T-cell (primary cell): ENCODE data around the gene STING1. TPM values are rescaled to one million over a fixed set of nuclear protein-coding genes. Genes with fewer than 3 reads are reported as not detected.

Source experiments
- ATAC-seq, 4 experiments: fragments of 200-7000 bp in 3 of 4; fragments of 150-1000 bp in 1 of 4; cut with Tn5 transposase; replicated peaks in 1 of 4; 1 replicate in 3 of 4; 2 replicates in 1 of 4; pipeline ENCODE4 v1.10.0; 2021; ENCODE audit warnings: moderate library complexity in 3 of 4, mild to moderate bottlenecking in 2 of 4, moderate number of reproducible peaks in 1 of 4
- CTCF ChIA-PET, 2 donors: fragments of 300-600 bp; sonication (Branson Sonifier 250); formaldehyde crosslinking; loops; one replicate each; lab custom pipeline; 2022; ENCODE audit warnings: antibody characterized with exemption in 2 of 2; lab: Charles Lee
- POLR2A ChIA-PET, 2 donors: fragments of 300-600 bp; sonication (Branson Sonifier 250); formaldehyde crosslinking; loops; one replicate each; lab custom pipeline; 2022; ENCODE audit warnings: antibody characterized with exemption in 2 of 2; lab: Charles Lee
- DNase-seq, 35 experiments: peaks; one replicate each; pipeline versions ENCODE4 v3.0.0 to v3.0.0-alpha.2; 2013 to 2023
- H3K27ac ChIP-seq: one replicate; pipeline ENCODE4 v1.5.1; 2013; ENCODE audit warnings: low read length
- H3K27me3 ChIP-seq, 2 experiments: replicated peaks in 1 of 2; 1 replicate in 1 of 2; 2 replicates in 1 of 2; pipeline versions ENCODE4 v1.6.1 to v1.7.0; 2013; ENCODE audit warnings: low read length in 1 of 2, mixed read lengths in 1 of 2; ENCODE audit not compliant: control insufficient read depth in 2 of 2, insufficient read depth in 2 of 2; ENCODE audit errors: extremely low read depth in 1 of 2
- H3K36me3 ChIP-seq, 2 donors: 1 replicate in 1 of 2; 2 replicates in 1 of 2; pipeline versions ENCODE4 v1.6.1 to v1.7.0; 2013; ENCODE audit warnings: low read length in 1 of 2; ENCODE audit not compliant: control insufficient read depth in 2 of 2, insufficient read depth in 1 of 2; ENCODE audit errors: extremely low read depth in 1 of 2
- H3K4me1 ChIP-seq, 2 experiments: 1 replicate in 1 of 2; 2 replicates in 1 of 2; pipeline versions ENCODE4 v1.6.1 to v1.7.0; 2013; ENCODE audit warnings: low read length in 2 of 2, mixed read lengths in 1 of 2; ENCODE audit not compliant: insufficient read depth in 2 of 2, control insufficient read depth in 1 of 2; ENCODE audit errors: extremely low read depth in 1 of 2
- H3K4me3 ChIP-seq, 2 donors: 1 replicate in 1 of 2; 2 replicates in 1 of 2; pipeline versions ENCODE4 v1.5.1 to v1.7.0; 2013; ENCODE audit warnings: mild to moderate bottlenecking in 2 of 2, low read length in 1 of 2, moderate library complexity in 1 of 2; ENCODE audit not compliant: control insufficient read depth in 1 of 2; ENCODE audit errors: extremely low read depth in 1 of 2
- H3K9me3 ChIP-seq: 2 replicates; pipeline ENCODE4 v1.7.0; 2013
- H3K27ac Mint-ChIP-seq, 2 donors: one replicate each; pipeline ENCODE4 v1.8.0; 2020 to 2021; ENCODE audit warnings: mild to moderate bottlenecking in 2 of 2, mixed read lengths in 2 of 2
- H3K27me3 Mint-ChIP-seq, 2 donors: one replicate each; pipeline ENCODE4 v1.8.0; 2021 to 2022; ENCODE audit warnings: mixed read lengths in 2 of 2
- H3K36me3 Mint-ChIP-seq: one replicate; pipeline ENCODE4 v1.8.0; 2021; ENCODE audit warnings: mixed read lengths
- H3K4me1 Mint-ChIP-seq, 3 donors: one replicate each; pipeline ENCODE4 v1.8.0; 2020 to 2022; ENCODE audit warnings: mixed read lengths in 3 of 3, mild to moderate bottlenecking in 1 of 3
- H3K4me3 Mint-ChIP-seq, 3 donors: one replicate each; pipeline ENCODE4 v1.8.0; 2020 to 2022; ENCODE audit warnings: mild to moderate bottlenecking in 3 of 3, mixed read lengths in 3 of 3, moderate library complexity in 3 of 3
- H3K9me3 Mint-ChIP-seq, 3 donors: one replicate each; pipeline ENCODE4 v1.8.0; 2020 to 2022; ENCODE audit warnings: mixed read lengths in 3 of 3
- WGBS: methylation state at CpG from one replicate; pipeline ENCODE4 v1.1.5; 2013; ENCODE audit warnings: missing lambda C conversion rate; ENCODE audit not compliant: insufficient coverage; 5-methylcytosine and 5-hydroxymethylcytosine counted together
- total RNA-seq, 35 experiments: library from RNA in 6 of 35; stranded (reverse) in 6 of 35; fragments of 120-200 nt in 1 of 35; gene quantifications; one replicate each; pipeline versions ENCODE4 v1.2.1 to v1.2.4 and lab custom pipeline; 2013 to 2026

STING1 gene
- total RNA-seq, 5 donors from 2014 or later (not counting 1 experiment from before 2014, with no cell fraction given) = 102 to 181 (median 138) TPM

GRCh38 chr5:139451878-139452660, 30.5 kb downstream of the STING1 start:
- WGBS = 69% methylated on average over 2 of the region's 3 CpGs
- peaks cover 41 to 52% (median 45%) of the 10 kb centered on the region in 3 donors for H3K4me1 Mint-ChIP-seq

GRCh38 chr5:139451176-139451575, 31.4 kb downstream of the STING1 start:
- H3K27me3 Mint-ChIP-seq = no peaks in the 10 kb centered on the region
- H3K9me3 Mint-ChIP-seq = no peaks in the 10 kb centered on the region
- peaks cover 36 to 51% (median 46%) of the 10 kb centered on the region in 3 donors for H3K4me1 Mint-ChIP-seq
- Histone ChIP-seq H3K27ac (no peak overlapping the region), H3K27me3 (no peaks in the 10 kb centered on the region), H3K36me3 (no peaks in the 10 kb centered on the region), H3K9me3 (no peaks in the 10 kb centered on the region), H3K4me1 (peaks cover 21 to 42% of the 10 kb centered on the region in 2 experiments), H3K4me3 (no peak overlapping the region)
- 44% methylated on average over 2 of the region's 2 CpGs for WGBS
- no peak overlapping the region for H3K4me3 Mint-ChIP-seq
- ChIA-PET CTCF (interaction anchor here in 1 of 2 donors (1.2 kb wide), 1 partner anchor 21 kb away, joined by 6 read pairs; no protein-coding TSS in a partner anchor), POLR2A (interaction anchor here in 1 of 2 donors (0.6 kb wide), 1 partner anchor 34 kb away, joined by 8 read pairs; no protein-coding TSS in a partner anchor)
- DNase-seq (no peak), ATAC-seq (no peak)
- H3K27ac Mint-ChIP-seq = no peak overlapping the region
- no peaks in the 10 kb centered on the region for H3K36me3 Mint-ChIP-seq

More at GRCh38 chr5:139451878-139452660, 30.5 kb downstream of the STING1 start:
- Histone ChIP-seq H3K27ac (peak overlapping the region; percentile 20), H3K4me1 (peaks cover 21 to 46% of the 10 kb centered on the region in 2 experiments), H3K9me3 (no peaks in the 10 kb centered on the region), H3K4me3 (no peak overlapping the region), H3K36me3 (no peaks in the 10 kb centered on the region), H3K27me3 (no peaks in the 10 kb centered on the region)
- CTCF ChIA-PET = no interaction called here
- Mint-ChIP-seq H3K36me3 (no peaks in the 10 kb centered on the region), H3K9me3 (no peaks in the 10 kb centered on the region), H3K27me3 (no peaks in the 10 kb centered on the region), H3K4me3 (no peak overlapping the region), H3K27ac (no peak overlapping the region)
- POLR2A ChIA-PET = no interaction called here
- DNase-seq (no peak), ATAC-seq (no peak)

GRCh38 chr5:139446956-139447779, 35.4 kb downstream of the STING1 start:
- H3K36me3 Mint-ChIP-seq = no peaks in the 10 kb centered on the region
- H3K27ac Mint-ChIP-seq = no peak overlapping the region
- no peak for ATAC-seq
- H3K27me3 Mint-ChIP-seq = no peaks in the 10 kb centered on the region
- ChIA-PET POLR2A (interaction anchor here in 1 of 2 donors (0.6 to 0.7 kb wide), 2 partner anchors 7 to 140 kb away, joined by 3 to 6 read pairs; no protein-coding TSS in a partner anchor), CTCF (interaction anchor here in 1 of 2 donors (0.6 to 0.7 kb wide), 2 partner anchors 10 to 39 kb away, joined by 3 to 4 read pairs; no protein-coding TSS in a partner anchor)
- no peak overlapping the region for H3K4me3 ChIP-seq
- peaks cover 27 to 41% of the 10 kb centered on the region in 2 experiments for H3K4me1 ChIP-seq
- H3K27ac ChIP-seq = no peak overlapping the region
- H3K9me3 Mint-ChIP-seq = no peaks in the 10 kb centered on the region
- H3K27me3 ChIP-seq = peaks cover 0 to 3% of the 10 kb centered on the region in 2 experiments
- H3K9me3 ChIP-seq = no peaks in the 10 kb centered on the region
- H3K36me3 ChIP-seq = no peaks in the 10 kb centered on the region
- peaks cover 42 to 59% (median 49%) of the 10 kb centered on the region in 3 donors for H3K4me1 Mint-ChIP-seq
- DNase-seq = no peak
- no peak overlapping the region for H3K4me3 Mint-ChIP-seq
- no CpG with 5 or more reads among the region's 5 CpGs for WGBS

GRCh38 chr5:139445325-139446170, 37.0 kb downstream of the STING1 start:
- H3K36me3 Mint-ChIP-seq = no peaks in the 10 kb centered on the region
- CTCF ChIA-PET = interaction anchor here in 1 of 2 donors (0.6 kb wide), 1 partner anchor 12 kb away, joined by 3 read pairs; no protein-coding TSS in a partner anchor
- POLR2A ChIA-PET = no interaction called here
- DNase-seq = no peak
- H3K4me3 ChIP-seq = no peak overlapping the region
- H3K4me1 ChIP-seq = peaks cover 17 to 25% of the 10 kb centered on the region in 2 experiments
- no peak overlapping the region for H3K27ac ChIP-seq
- no peaks in the 10 kb centered on the region for H3K36me3 ChIP-seq
- peaks cover 43 to 65% (median 49%) of the 10 kb centered on the region in 3 donors for H3K4me1 Mint-ChIP-seq
- H3K27me3 Mint-ChIP-seq = no peaks in the 10 kb centered on the region
- peak overlapping the region in 1 of 2 donors; percentile 23 for H3K27ac Mint-ChIP-seq
- 94% methylated on average over 4 of the region's 7 CpGs for WGBS
- no peaks in the 10 kb centered on the region for H3K9me3 Mint-ChIP-seq
- H3K4me3 Mint-ChIP-seq = no peak overlapping the region
- H3K27me3 ChIP-seq = peaks cover 0 to 5% of the 10 kb centered on the region in 2 experiments
- ATAC-seq = no peak
- no peaks in the 10 kb centered on the region for H3K9me3 ChIP-seq

GRCh38 chr5:139443831-139444453, 38.6 kb downstream of the STING1 start:
- Histone ChIP-seq H3K9me3 (no peaks in the 10 kb centered on the region), H3K36me3 (no peaks in the 10 kb centered on the region), H3K27ac (no peak overlapping the region), H3K4me3 (no peak overlapping the region), H3K4me1 (peaks cover 22 to 32% of the 10 kb centered on the region in 2 experiments), H3K27me3 (peaks cover 0 to 5% of the 10 kb centered on the region in 2 experiments)
- CTCF ChIA-PET = interaction anchor here (0.6 to 0.9 kb wide), 2 partner anchors 69 to 1413 kb away, joined by 3 read pairs; no protein-coding TSS in a partner anchor
- DNase-seq = peak in 3 of 35 experiments; percentile 24 to 57 (median 29)
- peak; percentile 18 to 38 (median 26) for ATAC-seq
- H3K36me3 Mint-ChIP-seq = no peaks in the 10 kb centered on the region
- WGBS = 20% methylated on average over 1 of the region's 4 CpGs
- peak overlapping the region; percentile 96 to 98 for H3K27ac Mint-ChIP-seq
- no peaks in the 10 kb centered on the region for H3K9me3 Mint-ChIP-seq
- POLR2A ChIA-PET = interaction anchor here in 1 of 2 donors (0.8 kb wide), 1 partner anchor 14 kb away, joined by 3 read pairs; no protein-coding TSS in a partner anchor
- peaks cover 50 to 75% (median 54%) of the 10 kb centered on the region in 3 donors for H3K4me1 Mint-ChIP-seq
- no peaks in the 10 kb centered on the region for H3K27me3 Mint-ChIP-seq
- H3K4me3 Mint-ChIP-seq = peak overlapping the region in 2 of 3 donors; percentile 53 to 59
